ENCODE data around the gene TNKS2.

TNKS2 gene

GRCh38 chr10:91908337-91909116 lies 110.3 kb downstream of the TNKS2 start:
- DNase-seq (ENCODE audit: low read depth), result peak; percentile 57

- DNase-seq (ENCODE audit: low read depth), result peak; percentile 41
These were observed 111.0 kb downstream of the TNKS2 start, which contains the start of gene FGFBP3 for GRCh38 chr10:91909117-91909677. TSS of gene FGFBP3 (minus strand) at chr10:91909486. CDS start at chr10:91908969, 517 bp downstream.

- no peak for DNase-seq (ENCODE audit: low read depth)
These were observed 112.2 kb downstream of the TNKS2 start for GRCh38 chr10:91910467-91910866.

All from iris pigment epithelial cell (primary cell).